OCI-LY3 (cell line): ENCODE results near the gene DEDD2.

Experiments
- H2AFZ ChIP-seq: fragments of 200-600, 300-600 bp; shearing (Covaris generic); 2 replicates; pipeline ENCODE4 v1.6.0; 2014; ENCODE audit warnings: antibody characterized with exemption, low read depth, low read length
- H3K27ac ChIP-seq: fragments of 200-600, 300-600 bp; sonication (generic); 2 replicates; pipeline ENCODE4 v1.5.1; 2014; ENCODE audit warnings: mild to moderate bottlenecking, low read length, moderate library complexity, mixed read lengths
- H3K27me3 ChIP-seq: fragments of 200-600, 300-600 bp; sonication (generic); 2 replicates; pipeline ENCODE4 v1.6.1; 2014; ENCODE audit warnings: low read depth, low read length, mixed read lengths
- H3K36me3 ChIP-seq: fragments of 200-600, 300-600 bp; sonication (generic); replicated peaks from 2 replicates; pipeline ENCODE3; 2014; ENCODE audit warnings: low read depth, low read length, mixed read lengths
- H3K4me1 ChIP-seq: fragments of 300-600, 200-600 bp; sonication (generic); 2 replicates; pipeline ENCODE4 v1.6.1; 2014; ENCODE audit warnings: low read length, mixed read lengths
- H3K4me2 ChIP-seq: fragments of 200-600, 300-600 bp; sonication (generic); 2 replicates; pipeline ENCODE4 v1.6.1; 2014; ENCODE audit warnings: low read length, mixed read lengths
- H3K4me3 ChIP-seq: fragments of 300-600, 200-600 bp; sonication (generic); 2 replicates; pipeline ENCODE4 v1.5.1; 2014; ENCODE audit warnings: antibody characterized with exemption, mild to moderate bottlenecking, low read length, moderate library complexity
- H3K79me2 ChIP-seq: fragments of 300-600, 200-600 bp; shearing (Covaris generic); 2 replicates; pipeline ENCODE4 v1.6.1; 2014; ENCODE audit warnings: mild to moderate bottlenecking, low read length, mixed read lengths
- H3K9ac ChIP-seq: fragments of 300-600, 200-600 bp; shearing (Covaris generic); 2 replicates; pipeline ENCODE4 v1.6.0; 2014; ENCODE audit warnings: mild to moderate bottlenecking, low read length, moderate library complexity
- H3K9me3 ChIP-seq: fragments of 200-600, 300-600 bp; shearing (Covaris generic); 2 replicates; pipeline ENCODE4 v1.6.1; 2014; ENCODE audit warnings: low read length, mixed read lengths; ENCODE audit not compliant: insufficient read depth
- H4K20me1 ChIP-seq: fragments of 200-600, 300-600 bp; sonication (generic); 2 replicates; pipeline ENCODE4 v1.6.1; 2016; ENCODE audit warnings: low read length, mixed read lengths; ENCODE audit not compliant: insufficient read depth
- CTCF ChIP-seq: fragments of 200-600, 300-600 bp; sonication (generic); IDR thresholded peaks from 2 replicates; pipeline ENCODE4 v1.5.1; 2014; ENCODE audit warnings: antibody characterized with exemption, low read length, low read depth
- EZH2phosphoT487 ChIP-seq: fragments of 200-600 bp; shearing (Covaris generic); IDR thresholded peaks from 2 replicates; pipeline ENCODE4 v1.6.1; 2018; ENCODE audit warnings: antibody characterized with exemption, mixed run types, low read depth

DEDD2 gene

GRCh38 chr19:42201489-42202289 is 15.8 kb downstream of the DEDD2 start:
- H3K79me2 ChIP-seq = peaks cover 32% of the 10 kb centered on the region
- no peaks in the 10 kb centered on the region for H3K9me3 ChIP-seq
- no peak overlapping the region for H2AFZ ChIP-seq
- no peaks in the 10 kb centered on the region for H4K20me1 ChIP-seq
- H3K4me2 ChIP-seq = peak overlapping the region; percentile 71
- H3K4me1 ChIP-seq = peaks cover 60% of the 10 kb centered on the region
- H3K36me3 ChIP-seq = peaks cover 70% of the 10 kb centered on the region
- H3K9ac ChIP-seq = peak overlapping the region; percentile 73
- TF ChIP-seq CTCF (no peak), EZH2phosphoT487 (no peak)
- H3K27ac ChIP-seq = peak overlapping the region; percentile 93
- peak overlapping the region; percentile 66 for H3K4me3 ChIP-seq
- H3K27me3 ChIP-seq = no peaks in the 10 kb centered on the region

GRCh38 chr19:42200116-42200715 is 17.3 kb downstream of the DEDD2 start:
- Histone ChIP-seq H3K9me3 (no peaks in the 10 kb centered on the region), H3K27ac (peak overlapping the region; percentile 93), H4K20me1 (no peaks in the 10 kb centered on the region), H3K36me3 (peaks cover 72% of the 10 kb centered on the region), H3K4me2 (peak overlapping the region; percentile 21), H3K4me3 (no peak overlapping the region), H3K79me2 (peaks cover 32% of the 10 kb centered on the region), H3K9ac (peak overlapping the region; percentile 12; the same call in 1 of the 2 replicates), H2AFZ (no peak overlapping the region), H3K4me1 (peaks cover 61% of the 10 kb centered on the region), H3K27me3 (no peaks in the 10 kb centered on the region)
- TF ChIP-seq CTCF = no peak
- no peak for TF ChIP-seq EZH2phosphoT487

- peaks cover 61% of the 10 kb centered on the region for H3K4me1 ChIP-seq
- peak overlapping the region; percentile 12; the same call in 1 of the 2 replicates for H3K9ac ChIP-seq
- no peak overlapping the region for H2AFZ ChIP-seq
- H3K27me3 ChIP-seq = no peaks in the 10 kb centered on the region
- no peaks in the 10 kb centered on the region for H4K20me1 ChIP-seq
- peaks cover 69% of the 10 kb centered on the region for H3K36me3 ChIP-seq
- peaks cover 32% of the 10 kb centered on the region for H3K79me2 ChIP-seq
- H3K27ac ChIP-seq = peak overlapping the region; percentile 93
- no peak overlapping the region for H3K4me3 ChIP-seq
- no peaks in the 10 kb centered on the region for H3K9me3 ChIP-seq
- H3K4me2 ChIP-seq = peak overlapping the region; percentile 21
- peak; percentile 32 for TF ChIP-seq CTCF
- no peak for TF ChIP-seq EZH2phosphoT487
Observed at GRCh38 chr19:42199440-42200115, 17.9 kb downstream of the DEDD2 start.
